Skeletal muscle satellite cell (primary cell): ENCODE results near the gene OTUB1.

Experiments used
- H3K27me3 ChIP-seq: 2 replicates; pipeline ENCODE4 v1.7.0; 2013; ENCODE audit warnings: low read length; ENCODE audit not compliant: control insufficient read depth, insufficient read depth
- H3K36me3 ChIP-seq: 2 replicates; pipeline ENCODE4 v1.7.0; 2013; ENCODE audit warnings: mild to moderate bottlenecking, control low read depth, low read length; ENCODE audit not compliant: insufficient read depth
- H3K4me1 ChIP-seq: 2 replicates; pipeline ENCODE4 v1.7.0; 2013; ENCODE audit warnings: low read length; ENCODE audit not compliant: control insufficient read depth, insufficient read depth
- H3K4me2 ChIP-seq: 2 replicates; pipeline ENCODE4 v1.7.0; 2013; ENCODE audit warnings: mild to moderate bottlenecking, low read length
- H3K4me3 ChIP-seq: 2 replicates; pipeline ENCODE4 v1.7.0; 2013; ENCODE audit warnings: low read length
- H3K9ac ChIP-seq: 2 replicates; pipeline ENCODE4 v1.7.0; 2013; ENCODE audit warnings: mild to moderate bottlenecking, low read depth, low read length, moderate library complexity
- H3K9me3 ChIP-seq: replicated peaks from 2 replicates; pipeline ENCODE4 v1.7.0; 2013; ENCODE audit warnings: mild to moderate bottlenecking, control low read depth, low read length

OTUB1 gene

GRCh38 chr11:64009710-64010109 is 23.5 kb downstream of the OTUB1 start:
- H3K36me3 ChIP-seq = no peaks in the 10 kb centered on the region
- no peaks in the 10 kb centered on the region for H3K9me3 ChIP-seq
- H3K4me2 ChIP-seq = no peak overlapping the region
- no peaks in the 10 kb centered on the region for H3K27me3 ChIP-seq
- peaks cover 15% of the 10 kb centered on the region for H3K4me1 ChIP-seq
- no peak overlapping the region for H3K4me3 ChIP-seq
- H3K9ac ChIP-seq = no peak overlapping the region

DNA sequence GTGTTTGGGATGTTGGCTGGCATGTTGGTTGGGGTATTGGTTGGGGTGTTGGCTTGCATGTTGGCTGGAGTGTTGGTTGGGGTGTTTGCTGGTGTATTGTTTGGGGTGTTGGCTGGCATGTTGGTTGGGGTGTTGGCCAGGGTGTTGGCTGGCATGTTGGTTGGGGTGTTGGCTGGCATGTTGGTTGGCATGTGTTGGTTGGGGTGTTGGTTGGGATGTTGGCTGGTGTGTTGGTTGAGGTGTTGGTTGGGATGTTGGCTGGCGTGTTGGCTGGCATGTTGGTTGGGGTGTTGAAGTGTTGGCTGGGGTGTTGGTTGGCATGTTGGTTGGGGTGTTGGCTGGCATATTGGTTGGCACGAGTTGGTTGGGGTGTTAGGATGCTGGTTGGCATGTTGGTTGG is 24.5 kb downstream of the OTUB1 start:
- no peaks in the 10 kb centered on the region for H3K9me3 ChIP-seq
- no peaks in the 10 kb centered on the region for H3K36me3 ChIP-seq
- H3K9ac ChIP-seq = no peak overlapping the region
- H3K4me2 ChIP-seq = no peak overlapping the region
- no peak overlapping the region for H3K4me3 ChIP-seq
- H3K27me3 ChIP-seq = no peaks in the 10 kb centered on the region
- peaks cover 15% of the 10 kb centered on the region for H3K4me1 ChIP-seq

DNA sequence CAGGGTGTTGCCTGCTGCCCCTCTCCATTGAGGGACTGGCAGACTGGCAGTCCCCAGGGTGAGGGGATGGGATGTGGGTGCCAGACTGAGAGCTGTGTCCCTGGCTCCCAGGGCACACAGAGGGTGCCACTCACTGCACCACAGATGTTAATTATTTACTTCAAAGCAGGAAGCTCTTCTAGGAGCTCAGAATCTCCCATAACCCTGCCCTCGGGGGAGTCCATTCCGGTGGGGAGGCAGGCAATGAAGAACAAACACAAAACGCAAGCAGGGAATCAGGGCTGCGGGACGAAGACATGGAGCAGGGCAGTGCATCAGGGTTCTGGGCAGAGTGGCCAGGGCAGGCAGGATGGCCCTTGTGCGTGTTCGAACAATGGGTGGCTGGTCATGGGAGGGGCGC is 25.1 kb downstream of the OTUB1 start:
- H3K4me3 ChIP-seq = no peak overlapping the region
- no peak overlapping the region for H3K9ac ChIP-seq
- H3K4me1 ChIP-seq = peaks cover 15% of the 10 kb centered on the region
- H3K9me3 ChIP-seq = no peaks in the 10 kb centered on the region
- no peaks in the 10 kb centered on the region for H3K27me3 ChIP-seq
- no peak overlapping the region for H3K4me2 ChIP-seq
- H3K36me3 ChIP-seq = no peaks in the 10 kb centered on the region

DNA sequence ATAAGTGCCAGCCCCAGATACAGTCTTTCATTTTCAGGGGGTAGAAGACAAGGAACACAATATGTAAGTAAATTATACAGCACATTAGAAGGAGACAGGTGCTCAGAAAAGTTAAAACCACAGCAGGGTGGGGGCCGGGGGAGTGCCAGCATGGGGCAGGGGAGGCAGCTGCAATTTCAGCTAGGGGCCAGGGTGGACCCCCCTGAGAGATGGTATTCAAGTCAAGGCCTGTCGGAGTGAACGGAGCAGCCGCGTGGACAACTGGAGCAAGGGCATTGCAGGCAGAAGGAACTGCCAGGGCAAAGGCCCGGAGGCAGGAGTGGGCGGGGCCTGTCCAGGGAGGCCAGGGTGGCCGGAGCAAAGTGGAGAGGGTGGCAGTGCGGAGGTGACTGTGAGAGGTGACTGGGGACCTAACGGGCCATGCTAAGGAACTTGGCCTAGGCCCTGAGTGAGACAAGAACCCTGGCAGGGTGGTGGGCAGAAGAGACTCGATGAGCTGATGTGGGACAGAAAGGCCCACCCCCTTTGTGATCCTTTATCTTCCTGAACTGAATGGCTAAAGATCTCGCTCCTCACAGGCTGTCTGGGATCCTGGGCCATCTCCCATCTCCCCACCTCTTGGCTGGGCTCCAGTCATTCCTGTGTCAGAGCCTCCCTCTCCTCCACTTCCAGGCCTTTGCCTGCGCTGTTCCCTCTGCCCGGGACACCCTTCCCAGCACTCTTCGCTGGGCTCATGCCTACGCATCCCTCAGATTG is 27.1 kb downstream of the OTUB1 start:
- Histone ChIP-seq H3K36me3 (no peaks in the 10 kb centered on the region), H3K9me3 (no peaks in the 10 kb centered on the region), H3K4me2 (no peak overlapping the region), H3K4me1 (no peaks in the 10 kb centered on the region), H3K9ac (no peak overlapping the region), H3K4me3 (no peak overlapping the region), H3K27me3 (no peaks in the 10 kb centered on the region)

DNA sequence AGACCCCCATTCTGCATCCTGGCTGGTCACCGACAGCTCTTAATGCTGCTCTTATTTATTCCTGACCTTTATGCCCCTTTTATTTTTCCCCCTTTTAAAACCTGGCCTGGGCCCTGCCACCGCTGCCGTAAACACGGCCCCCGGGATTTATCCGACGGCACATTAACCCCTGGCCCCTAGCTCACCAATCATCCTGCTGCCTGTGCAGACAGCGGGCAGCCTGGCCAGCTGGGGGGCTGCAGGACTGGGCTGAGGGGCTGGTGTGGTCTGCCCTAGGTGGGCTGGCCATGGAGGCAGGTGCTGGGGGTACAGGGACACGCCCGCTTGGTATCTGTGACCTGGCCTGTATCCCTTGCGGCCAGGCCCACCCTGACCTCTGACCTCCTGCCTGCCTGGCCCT is 28.1 kb downstream of the OTUB1 start:
- Histone ChIP-seq H3K4me1 (no peaks in the 10 kb centered on the region), H3K4me3 (no peak overlapping the region), H3K9ac (no peak overlapping the region), H3K4me2 (no peak overlapping the region), H3K27me3 (no peaks in the 10 kb centered on the region), H3K9me3 (no peaks in the 10 kb centered on the region), H3K36me3 (no peaks in the 10 kb centered on the region)

DNA sequence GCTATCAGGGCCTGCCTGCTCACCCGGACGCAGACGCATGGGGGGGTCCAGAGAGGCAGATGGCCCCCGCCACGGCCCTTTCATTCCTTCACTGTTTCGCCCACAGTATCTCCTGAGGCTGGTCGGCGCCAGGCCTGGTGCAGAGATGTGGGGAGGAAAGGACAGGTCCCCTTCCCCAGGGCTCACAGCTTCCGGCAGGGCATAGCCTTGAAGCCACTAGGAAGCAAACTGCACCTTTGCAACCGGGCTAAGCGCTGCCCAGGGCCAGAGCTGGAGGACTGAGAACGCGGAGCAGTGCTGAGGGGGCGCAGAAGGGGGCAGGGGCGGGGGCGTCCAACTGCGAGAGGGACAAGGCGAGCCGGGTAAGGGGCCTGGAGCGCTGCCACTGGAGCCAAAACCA is 29.3 kb downstream of the OTUB1 start:
- Histone ChIP-seq H3K4me2 (no peak overlapping the region), H3K27me3 (peaks cover 7% of the 10 kb centered on the region), H3K36me3 (no peaks in the 10 kb centered on the region), H3K9ac (no peak overlapping the region), H3K4me3 (no peak overlapping the region), H3K9me3 (no peaks in the 10 kb centered on the region), H3K4me1 (no peaks in the 10 kb centered on the region)

DNA sequence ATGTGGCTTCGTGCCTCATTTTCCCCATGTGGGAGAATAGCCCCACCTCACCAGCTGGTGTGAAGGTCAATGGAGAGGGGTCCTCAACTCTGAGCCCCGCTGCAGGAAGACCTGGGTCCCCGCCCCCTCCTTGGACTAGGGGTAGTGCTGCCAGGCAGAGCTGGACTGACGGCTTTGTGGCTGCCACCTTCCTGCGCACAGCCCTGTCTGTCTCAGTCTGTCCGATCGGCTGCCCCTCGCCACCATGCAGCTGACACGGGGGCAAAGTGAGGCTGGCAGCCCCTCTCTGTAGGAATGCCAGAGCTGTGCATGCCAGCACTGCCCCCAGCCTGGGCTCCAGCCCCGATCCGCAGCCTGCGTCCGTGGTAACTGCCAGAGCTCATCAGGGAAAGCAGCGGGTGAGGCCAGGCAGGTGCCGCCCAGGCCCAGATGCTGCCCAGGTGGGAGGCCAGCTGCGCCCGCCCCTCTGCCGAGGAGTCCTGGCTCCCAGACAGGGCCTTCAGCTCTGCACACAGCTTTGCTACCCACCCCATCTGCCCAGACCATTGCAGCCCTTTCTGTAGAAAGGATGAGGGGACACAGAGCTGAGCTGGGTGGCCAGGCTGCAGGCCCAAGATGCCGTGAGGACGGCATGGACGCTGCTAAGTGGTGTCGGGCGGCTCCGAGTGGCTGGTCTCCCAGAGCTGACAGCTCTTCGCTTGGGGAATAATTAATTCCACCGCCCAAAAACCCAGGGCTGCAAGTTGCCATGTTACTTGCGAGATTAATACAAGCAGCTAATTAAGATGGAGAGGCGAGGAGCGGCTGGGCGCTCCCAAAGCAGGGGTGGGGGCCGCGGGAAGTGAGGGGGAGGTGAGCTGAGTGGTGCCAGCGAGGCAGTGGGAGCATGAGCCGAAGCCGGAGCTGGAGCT is 30.0 kb downstream of the OTUB1 start:
- Histone ChIP-seq H3K9me3 (no peaks in the 10 kb centered on the region), H3K4me2 (no peak overlapping the region), H3K36me3 (no peaks in the 10 kb centered on the region), H3K9ac (no peak overlapping the region), H3K27me3 (peaks cover 8% of the 10 kb centered on the region), H3K4me1 (no peaks in the 10 kb centered on the region), H3K4me3 (no peak overlapping the region)

DNA sequence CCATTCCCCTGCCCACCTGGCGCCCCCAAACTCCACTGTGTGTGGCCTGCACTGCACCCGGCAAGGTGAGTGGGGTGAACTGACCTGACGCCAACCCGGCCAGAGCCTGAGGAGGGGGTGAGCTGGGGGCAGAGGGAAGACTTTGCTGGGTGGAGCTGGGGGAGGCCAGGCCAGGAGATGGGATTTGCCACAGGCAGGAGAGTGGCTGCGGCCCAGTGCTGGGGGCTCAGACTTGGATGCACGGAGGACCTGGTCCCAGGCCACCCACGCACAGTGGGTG is 31.6 kb downstream of the OTUB1 start:
- Histone ChIP-seq H3K4me3 (no peak overlapping the region), H3K4me1 (no peaks in the 10 kb centered on the region), H3K36me3 (no peaks in the 10 kb centered on the region), H3K9ac (no peak overlapping the region), H3K9me3 (no peaks in the 10 kb centered on the region), H3K4me2 (no peak overlapping the region), H3K27me3 (peaks cover 8% of the 10 kb centered on the region)

GRCh38 chr11:64018310-64018709 is 32.1 kb downstream of the OTUB1 start:
- H3K4me3 ChIP-seq = no peak overlapping the region
- H3K9me3 ChIP-seq = no peaks in the 10 kb centered on the region
- no peaks in the 10 kb centered on the region for H3K36me3 ChIP-seq
- H3K27me3 ChIP-seq = peaks cover 8% of the 10 kb centered on the region
- no peak overlapping the region for H3K9ac ChIP-seq
- H3K4me2 ChIP-seq = no peak overlapping the region
- no peaks in the 10 kb centered on the region for H3K4me1 ChIP-seq

DNA sequence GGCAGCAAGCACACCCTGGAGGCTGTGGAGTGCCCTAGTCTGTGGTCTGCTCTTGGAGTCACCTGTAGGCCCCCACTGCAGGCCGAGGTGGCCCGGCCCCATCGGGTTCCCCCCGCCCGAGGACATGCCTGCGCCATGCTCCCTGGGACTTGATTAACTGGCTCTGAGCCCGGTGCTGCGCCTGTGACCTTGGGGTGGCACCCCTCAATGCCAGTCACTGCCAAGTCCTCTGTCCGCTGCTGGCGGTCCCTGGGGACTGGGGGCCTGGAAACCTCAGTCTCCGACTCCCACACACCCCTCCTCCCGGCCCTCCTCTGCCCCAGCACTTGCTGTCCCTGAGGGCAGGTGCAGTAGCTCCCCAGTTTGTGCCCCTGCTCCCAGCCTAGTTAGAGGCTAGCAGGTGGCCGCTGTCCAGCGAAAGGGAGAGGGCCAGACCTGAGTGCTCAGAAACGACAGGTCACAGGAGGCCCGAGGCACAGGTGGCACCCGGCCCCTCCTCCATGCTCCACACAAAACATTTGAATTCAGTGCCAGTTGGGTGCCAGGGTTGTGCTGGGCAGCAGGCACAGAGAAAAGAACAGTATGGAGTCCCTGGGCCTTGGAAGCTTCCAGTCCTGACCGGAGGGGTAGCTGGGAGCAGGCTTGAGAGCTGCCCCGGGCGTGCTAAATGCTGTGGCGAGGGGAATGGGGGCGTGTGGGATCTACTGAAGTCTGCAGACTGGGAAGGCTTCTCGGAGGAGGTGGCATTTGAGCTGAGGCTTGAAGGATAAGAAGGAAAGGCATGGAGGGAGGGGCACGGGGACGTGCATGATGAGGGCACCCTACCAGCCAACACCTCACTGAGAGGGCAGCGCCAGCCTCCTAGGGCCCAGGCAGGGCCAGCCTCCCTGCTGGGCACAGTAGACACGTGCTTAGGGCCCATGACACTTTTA is 33.1 kb downstream of the OTUB1 start:
- Histone ChIP-seq H3K36me3 (no peaks in the 10 kb centered on the region), H3K4me3 (no peak overlapping the region), H3K9ac (no peak overlapping the region), H3K9me3 (no peaks in the 10 kb centered on the region), H3K27me3 (peaks cover 8% of the 10 kb centered on the region), H3K4me2 (no peak overlapping the region), H3K4me1 (no peaks in the 10 kb centered on the region)

DNA sequence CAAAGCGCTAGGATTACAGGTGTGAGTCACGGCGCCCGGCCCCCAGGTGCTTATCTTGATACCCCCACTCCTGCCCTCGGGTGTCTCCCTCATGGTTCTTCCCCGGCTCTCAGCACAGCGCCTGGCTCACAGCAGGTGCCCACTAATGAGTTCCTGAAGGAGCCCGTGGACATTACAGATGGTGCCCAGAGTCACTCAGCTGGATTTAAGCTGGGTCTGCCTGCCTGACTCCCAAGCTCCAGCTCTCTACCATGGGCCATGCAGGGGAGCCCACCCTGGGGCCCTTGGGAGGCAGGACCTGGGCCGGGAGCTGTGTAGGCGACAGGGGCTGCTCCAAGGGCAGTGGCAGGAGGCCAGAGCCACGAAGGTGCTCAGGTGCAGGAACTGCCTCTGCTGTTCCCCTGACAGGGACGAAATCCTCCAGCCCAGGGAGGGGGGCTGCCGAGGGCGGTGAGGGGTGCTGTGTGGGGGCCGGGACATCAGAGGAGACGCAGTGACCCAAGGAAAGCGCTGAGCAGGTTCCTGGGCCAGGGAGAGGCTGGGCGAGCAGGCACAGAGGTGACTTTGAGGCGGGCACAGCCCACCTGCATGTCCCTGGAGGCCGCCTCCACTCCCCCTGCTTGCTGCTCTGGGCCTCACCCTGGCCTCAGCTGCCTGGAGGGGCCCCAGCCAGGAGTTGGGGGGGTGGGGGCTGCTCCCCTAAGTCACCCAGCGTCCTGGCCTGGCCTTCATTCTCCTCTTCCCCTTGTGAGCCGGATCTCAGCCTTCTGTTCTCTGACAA is 34.9 kb downstream of the OTUB1 start:
- H3K36me3 ChIP-seq = no peaks in the 10 kb centered on the region
- peaks cover 8% of the 10 kb centered on the region for H3K27me3 ChIP-seq
- no peak overlapping the region for H3K4me2 ChIP-seq
- no peaks in the 10 kb centered on the region for H3K9me3 ChIP-seq
- H3K9ac ChIP-seq = no peak overlapping the region
- no peaks in the 10 kb centered on the region for H3K4me1 ChIP-seq
- no peak overlapping the region for H3K4me3 ChIP-seq
